Measurements from ENCODE around the gene PLOD2. TPM values are rescaled to one million over a fixed set of nuclear protein-coding genes. Genes with fewer than 3 reads are reported as not detected.

PLOD2 gene
- total and polyA plus RNA-seq, 2 of the 8 experiments (the other 6 are each of a cell fraction or from before 2014, with no cell fraction given) = 4.0 to 28.7 TPM

DNA sequence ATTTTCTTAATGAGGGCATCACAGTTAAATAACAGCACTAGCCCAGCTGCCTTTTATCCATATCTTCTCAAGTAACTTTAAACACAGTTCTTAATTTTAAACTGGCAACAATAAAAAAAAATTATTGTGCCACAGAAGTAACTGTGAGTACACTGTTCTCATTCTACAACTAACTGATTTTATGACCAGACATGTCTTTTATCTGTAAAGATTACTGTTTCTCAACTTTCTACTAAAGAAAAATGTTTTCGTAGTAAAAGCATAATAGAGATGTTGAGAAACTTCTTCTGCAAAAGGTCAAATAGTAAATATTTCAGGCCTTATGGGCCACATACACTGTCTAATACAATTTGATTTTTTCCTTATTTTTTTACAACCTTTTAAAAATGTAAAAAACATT lies 32.0 kb downstream of the PLOD2 start (continued):
- TF ChIP-seq TAF7 (optimal IDR thresholded peaks at IDR 0.05; ENCODE audit: borderline replicate concordance, low read depth, low read length) = no peak
- no peak for TF ChIP-seq TEAD4 (IDR thresholded peaks at IDR 0.05; ENCODE audit: low read depth, low read length)
- no peak for TF ChIP-seq SIRT6 (IDR thresholded peaks at IDR 0.05; ENCODE audit: low read length)

Measured in H1 (cell line).